ENCODE data around the gene CORO2A. TPM values are rescaled to one million over a fixed set of nuclear protein-coding genes. Genes with fewer than 3 reads are reported as not detected.
"Not testable (repeated sequence)": the region's sequence is repeated elsewhere in the genome, so short reads cannot be mapped to it uniquely, and the experiment has no call there.

CORO2A gene
- total and polyA plus RNA-seq, 5 experiments from 2014 or later, result 5.2 to 11.7 (median 10.0) TPM

DNA sequence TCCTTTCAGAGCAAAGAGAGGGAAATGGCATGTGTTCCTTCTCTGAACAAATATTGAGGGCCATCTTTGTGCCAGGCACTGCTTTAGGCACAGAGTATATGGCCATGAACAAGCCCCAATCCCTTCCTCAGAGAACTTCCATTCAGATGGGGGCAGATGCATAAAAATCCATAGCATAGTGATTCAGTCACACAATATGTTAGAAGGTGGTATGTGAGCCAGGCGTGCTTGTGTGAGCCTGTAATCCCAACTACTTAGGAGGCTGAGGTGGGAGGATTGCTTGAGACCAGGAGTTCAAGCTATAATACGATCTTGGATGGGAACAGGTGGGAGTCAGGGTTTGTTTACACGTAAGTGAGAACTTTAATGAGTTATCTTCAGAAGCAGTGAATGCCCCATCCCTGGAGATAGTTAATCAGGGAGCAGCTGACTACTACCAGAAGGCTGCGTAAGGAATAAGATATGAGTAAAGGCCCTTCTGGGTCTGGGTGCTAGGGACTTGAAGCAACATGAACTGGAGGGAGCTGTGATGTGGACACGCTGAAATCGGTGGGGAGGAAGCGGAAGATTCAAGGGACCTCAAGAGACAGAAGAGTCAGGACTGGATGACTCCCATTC is 108.8 kb downstream of the CORO2A start:
- Mint-ChIP-seq H3K9me3 (no peaks in the 10 kb centered on the region), H3K4me3 (no peak overlapping the region), H3K27me3 (no peaks in the 10 kb centered on the region), H3K4me1 (peaks cover 20 to 60% (median 37%) of the 10 kb centered on the region in 4 donors), H3K27ac (peak overlapping the region; percentile 26 to 85 (median 60)), H3K36me3 (peaks cover 7 to 80% (median 13%) of the 10 kb centered on the region in 3 donors)
- no peak for DNase-seq
- ATAC-seq, result no peak
- POLR2A ChIA-PET, result interaction anchor here (1.2 kb wide), 1 partner anchor 10 kb away, joined by 3 read pairs; no protein-coding TSS in a partner anchor

DNA sequence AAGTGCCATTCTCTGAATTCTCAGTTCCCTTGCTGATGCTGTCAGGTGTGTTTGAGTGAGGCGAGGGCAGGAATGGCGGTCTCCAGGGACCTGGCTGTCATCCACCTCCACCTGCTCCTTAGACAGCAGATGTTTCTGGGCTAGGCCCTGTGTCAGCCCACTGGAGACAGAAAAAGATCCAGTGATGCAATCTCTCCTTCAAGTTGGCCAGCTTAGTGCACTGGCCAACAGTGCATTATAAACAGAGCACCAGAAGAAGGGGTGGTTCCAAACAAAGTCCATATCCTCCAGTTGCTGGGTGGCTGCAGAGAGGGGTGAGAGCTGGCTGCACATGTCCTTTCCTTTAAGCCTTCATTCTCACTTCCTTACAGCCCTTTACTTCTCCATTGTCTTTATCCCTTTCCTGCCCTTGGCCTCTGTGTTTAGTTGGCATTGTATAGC is 109.4 kb downstream of the CORO2A start:
- Mint-ChIP-seq H3K27ac (peak overlapping the region; percentile 48 to 85 (median 71)), H3K4me1 (peaks cover 21 to 63% (median 37%) of the 10 kb centered on the region in 4 donors), H3K27me3 (no peaks in the 10 kb centered on the region), H3K4me3 (no peak overlapping the region), H3K36me3 (peaks cover 7 to 79% (median 15%) of the 10 kb centered on the region in 3 donors), H3K9me3 (no peaks in the 10 kb centered on the region)
- ATAC-seq (no peak), DNase-seq (no peak)
- POLR2A ChIA-PET, result interaction anchor here (0.6 to 1.2 kb wide), 2 partner anchors 11 to 96 kb away, joined by 3 read pairs; no protein-coding TSS in a partner anchor

DNA sequence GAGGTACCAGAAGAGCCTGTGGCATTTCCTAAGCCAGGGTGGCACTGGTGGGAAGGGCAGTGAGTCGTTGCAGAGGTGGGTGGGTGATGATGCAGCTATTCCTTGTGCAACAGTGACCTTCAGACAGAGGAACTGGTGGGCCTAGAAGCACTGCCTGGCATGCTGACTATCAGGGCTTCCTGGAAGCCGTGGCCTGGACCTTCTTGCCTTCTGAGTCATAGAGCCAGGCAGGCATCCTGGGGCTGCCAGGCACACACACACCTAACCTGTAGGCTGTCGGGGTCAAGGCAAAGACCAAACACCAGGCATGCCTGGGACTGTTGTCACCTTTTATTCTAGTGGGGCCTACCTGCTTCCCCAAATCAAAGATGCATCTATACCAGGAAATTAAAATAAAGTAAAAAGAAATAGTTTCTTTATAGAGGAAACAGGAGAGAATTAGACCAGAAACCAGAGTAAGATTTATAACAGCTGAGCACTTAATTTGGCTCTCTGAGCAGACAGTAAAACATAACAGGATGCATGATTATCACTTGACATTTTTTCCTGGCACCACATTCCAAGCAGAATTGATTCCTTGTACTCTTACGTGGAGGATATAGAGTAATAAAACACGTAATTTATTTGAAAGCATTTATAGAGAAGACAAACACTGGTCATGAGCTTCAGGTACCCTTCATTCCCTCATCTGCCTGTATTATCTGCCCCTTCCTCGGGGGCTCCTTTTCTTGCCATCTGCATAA is 110.8 kb downstream of the CORO2A start:
- POLR2A ChIA-PET, result interaction anchor here (0.6 kb wide), 1 partner anchor 23 kb away, joined by 4 read pairs; no protein-coding TSS in a partner anchor
- Mint-ChIP-seq H3K4me1 (peaks cover 18 to 69% (median 39%) of the 10 kb centered on the region in 4 donors), H3K4me3 (no peak overlapping the region), H3K9me3 (no peaks in the 10 kb centered on the region), H3K36me3 (peaks cover 3 to 79% (median 18%) of the 10 kb centered on the region in 3 donors), H3K27me3 (no peaks in the 10 kb centered on the region), H3K27ac (peak overlapping the region; percentile 35 to 93 (median 84))
- DNase-seq (no peak), ATAC-seq (peak; percentile 37 to 52)

DNA sequence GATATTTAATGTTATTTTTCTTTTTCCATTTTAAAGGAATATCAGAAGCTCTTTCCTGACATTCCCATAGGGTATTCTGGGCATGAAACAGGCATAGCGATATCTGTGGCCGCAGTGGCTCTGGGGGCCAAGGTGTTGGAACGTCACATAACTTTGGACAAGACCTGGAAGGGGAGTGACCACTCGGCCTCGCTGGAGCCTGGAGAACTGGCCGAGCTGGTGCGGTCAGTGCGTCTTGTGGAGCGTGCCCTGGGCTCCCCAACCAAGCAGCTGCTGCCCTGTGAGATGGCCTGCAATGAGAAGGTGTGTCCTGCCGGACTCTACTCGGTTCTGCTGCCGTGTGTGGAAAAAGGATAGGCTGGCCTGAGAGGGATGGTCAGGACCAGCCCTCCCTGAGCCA is 111.7 kb downstream of the CORO2A start:
- peak overlapping the region in 9 of 10 donors; percentile 28 to 93 (median 83) for H3K27ac Mint-ChIP-seq
- peaks cover 14 to 69% (median 43%) of the 10 kb centered on the region in 4 donors for H3K4me1 Mint-ChIP-seq
- H3K4me3 Mint-ChIP-seq, result peak overlapping the region in 1 of 10 donors; percentile 6
- POLR2A ChIA-PET, result interaction anchor here (0.8 to 1.1 kb wide), 4 partner anchors 12 to 176 kb away, joined by 3 read pairs; no protein-coding TSS in a partner anchor
- H3K9me3 Mint-ChIP-seq, result no peaks in the 10 kb centered on the region
- H3K36me3 Mint-ChIP-seq, result peaks cover 0 to 72% (median 13%) of the 10 kb centered on the region in 3 donors
- ATAC-seq (no peak), DNase-seq (no peak)
- H3K27me3 Mint-ChIP-seq, result no peaks in the 10 kb centered on the region

DNA sequence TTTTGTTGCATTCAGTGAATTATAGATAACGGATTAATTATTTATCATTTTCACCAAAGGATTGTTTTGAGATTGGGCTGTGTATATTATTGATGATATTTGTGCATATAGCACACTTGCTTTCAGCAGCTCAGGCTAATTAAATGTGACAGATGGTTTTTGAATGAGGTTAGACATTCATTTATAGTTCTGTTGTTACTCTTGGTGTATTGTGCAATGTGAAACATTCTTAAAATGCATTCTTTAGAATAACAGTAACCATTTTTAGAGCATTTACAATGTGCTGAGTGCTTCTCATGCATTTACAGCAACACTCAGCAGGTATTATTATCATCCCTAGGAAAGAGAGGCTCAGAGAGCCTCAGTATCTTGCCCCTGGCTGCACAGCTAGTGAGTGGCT is 112.1 kb downstream of the CORO2A start:
- DNase-seq (no peak), ATAC-seq (no peak)
- Mint-ChIP-seq H3K27me3 (no peaks in the 10 kb centered on the region), H3K27ac (peak overlapping the region in 6 of 10 donors; percentile 4 to 85 (median 38)), H3K9me3 (no peaks in the 10 kb centered on the region), H3K36me3 (peaks cover 0 to 68% (median 13%) of the 10 kb centered on the region in 3 donors), H3K4me3 (no peak overlapping the region), H3K4me1 (peaks cover 14 to 69% (median 46%) of the 10 kb centered on the region in 4 donors)
- POLR2A ChIA-PET, result interaction anchor here (0.8 to 1.1 kb wide), 5 partner anchors 12 to 176 kb away, joined by 3 read pairs; no protein-coding TSS in a partner anchor

DNA sequence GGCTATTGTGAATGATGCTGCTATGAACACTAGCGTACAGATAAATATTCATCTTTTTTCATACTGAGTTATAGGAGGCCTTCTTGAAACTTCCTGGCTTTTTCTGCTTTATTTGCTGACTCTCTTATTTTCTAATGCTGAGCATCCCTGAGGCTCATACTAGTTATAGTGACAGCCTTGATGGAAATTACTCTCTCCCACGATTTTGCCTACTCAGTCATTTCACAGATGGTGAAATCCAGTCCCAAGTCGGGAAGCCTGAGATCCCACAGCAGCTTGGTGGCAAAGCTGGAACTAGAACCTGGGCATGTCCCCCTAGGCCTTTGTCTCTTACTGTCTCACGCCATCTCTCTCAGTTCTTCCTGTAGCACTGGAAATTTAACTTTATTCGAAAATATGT is 113.5 kb downstream of the CORO2A start:
- ATAC-seq, result no peak
- Mint-ChIP-seq H3K4me1 (peaks cover 13 to 75% (median 58%) of the 10 kb centered on the region in 4 donors), H3K36me3 (peaks cover 0 to 56% (median 11%) of the 10 kb centered on the region in 3 donors), H3K4me3 (no peak overlapping the region), H3K27ac (peak overlapping the region in 9 of 10 donors; percentile 56 to 89 (median 76)), H3K9me3 (no peaks in the 10 kb centered on the region), H3K27me3 (no peaks in the 10 kb centered on the region)
- DNase-seq, result no peak
- POLR2A ChIA-PET, result interaction anchor here (1.0 to 2.4 kb wide), 2 partner anchors 23 to 39 kb away, joined by 3 to 11 read pairs; partner anchors contain the start of gene TRIM14

DNA sequence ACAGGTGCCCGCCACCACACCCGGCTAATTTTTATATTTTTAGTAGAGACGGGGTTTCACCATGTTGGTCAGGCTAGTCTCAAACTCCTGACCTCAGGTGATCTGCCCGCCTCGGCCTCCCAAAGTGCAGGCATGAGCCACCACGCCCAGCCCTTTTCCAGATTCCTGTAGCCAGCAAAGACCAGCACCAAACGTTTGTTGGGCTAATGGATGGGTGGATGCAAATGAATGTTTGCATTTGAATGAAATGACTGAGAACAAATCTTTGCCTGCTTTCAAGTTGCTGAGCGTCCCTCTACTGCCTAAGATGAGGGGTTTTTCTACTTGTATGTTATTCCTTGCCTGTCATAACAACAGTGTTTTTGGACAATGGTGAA is 115.9 kb downstream of the CORO2A start:
- POLR2A ChIA-PET, result interaction anchor here (0.6 to 2.9 kb wide), 8 partner anchors 30 to 194 kb away, joined by 3 to 18 read pairs (median 4); partner anchors contain the start of genes CORO2A and TRIM14
- not testable (repeated sequence) for DNase-seq, H3K27me3 Mint-ChIP-seq, ATAC-seq, H3K9me3 Mint-ChIP-seq
- H3K4me3 Mint-ChIP-seq, result peak overlapping the region in 1 of 10 donors; percentile 14
- peaks cover 0 to 34% (median 9%) of the 10 kb centered on the region in 3 donors for H3K36me3 Mint-ChIP-seq
- H3K27ac Mint-ChIP-seq, result peak overlapping the region; percentile 93 to 98 (median 96)
- peaks cover 7 to 52% (median 42%) of the 10 kb centered on the region in 4 donors for H3K4me1 Mint-ChIP-seq

DNA sequence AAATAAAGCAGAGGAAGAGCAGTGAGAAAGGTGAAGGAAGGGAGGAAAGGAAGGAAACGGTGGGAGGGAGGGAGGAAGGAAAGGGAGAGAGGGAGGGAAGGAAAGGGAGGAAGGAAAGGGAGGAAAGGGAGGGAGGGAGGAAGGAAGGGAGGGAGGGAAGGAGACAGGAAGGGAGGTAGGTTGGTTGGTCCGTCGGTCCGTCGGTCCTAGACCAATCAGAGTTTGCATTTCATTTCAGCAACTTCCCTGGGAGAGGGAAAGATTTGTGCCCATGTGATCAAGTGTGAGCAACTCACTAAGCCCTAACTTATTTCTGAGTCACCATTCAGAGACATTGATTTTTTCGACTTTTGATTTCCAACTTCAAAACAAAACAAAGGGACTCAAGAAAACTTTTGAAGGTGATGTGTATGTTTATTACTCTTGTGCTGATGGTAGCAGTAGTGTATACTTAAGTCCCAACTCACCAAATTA is 117.1 kb downstream of the CORO2A start:
- ATAC-seq (peak; percentile 53 to 56), DNase-seq (peak in 1 of 10 donors; percentile 11)
- Mint-ChIP-seq H3K27ac (peak overlapping the region; percentile 93 to 98 (median 96)), H3K27me3 (no peaks in the 10 kb centered on the region), H3K4me3 (peak overlapping the region; percentile 19 to 75 (median 65)), H3K4me1 (peaks cover 5 to 45% (median 36%) of the 10 kb centered on the region in 4 donors), H3K36me3 (peaks cover 0 to 27% (median 9%) of the 10 kb centered on the region in 3 donors), H3K9me3 (no peaks in the 10 kb centered on the region)
- POLR2A ChIA-PET, result interaction anchor here (1.0 to 3.2 kb wide), 6 partner anchors 27 to 181 kb away, joined by 3 to 22 read pairs (median 8); partner anchors contain the start of genes CORO2A, TBC1D2, TRIM14 and TRMO

DNA sequence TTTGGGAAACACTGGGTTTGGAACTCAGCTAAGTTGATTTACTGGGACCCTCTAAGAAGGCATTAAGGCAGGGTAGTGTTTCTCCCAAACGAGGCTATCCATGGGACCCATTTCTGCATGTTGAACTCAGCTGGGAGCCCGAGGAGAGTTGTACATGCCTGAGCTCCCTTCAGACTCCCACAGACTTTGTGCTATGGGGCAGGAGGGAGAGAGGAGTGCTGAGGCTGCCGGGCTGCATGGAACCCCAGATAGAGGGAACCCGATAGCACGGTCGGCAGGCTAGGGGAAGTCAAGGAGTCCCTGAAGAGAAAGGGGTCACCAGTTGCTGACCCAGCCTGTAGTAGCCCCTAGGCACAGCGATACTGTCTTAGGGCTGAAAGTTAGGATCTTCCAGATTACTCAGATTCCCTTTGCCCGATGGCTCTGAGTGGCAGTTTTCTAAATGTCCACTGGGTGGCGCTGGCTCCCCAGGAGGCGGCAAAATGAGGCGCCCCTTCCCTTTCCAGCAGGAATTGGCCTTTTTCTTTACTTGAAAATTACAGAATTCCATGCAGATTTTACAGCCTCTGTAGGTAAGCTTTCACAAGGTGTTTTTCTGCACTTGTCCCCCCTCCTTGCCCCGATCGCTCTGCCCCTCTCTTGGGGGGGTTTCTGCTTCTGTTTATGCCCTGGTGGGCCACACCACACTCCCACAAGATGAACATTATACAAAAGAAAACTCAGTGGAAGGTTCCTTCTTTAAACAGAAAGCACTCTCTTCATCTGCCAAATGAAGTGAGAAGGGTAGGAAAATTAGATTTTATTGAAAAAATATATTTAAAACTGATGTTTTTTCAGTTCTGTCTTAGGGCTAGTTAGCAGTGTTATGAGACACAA is 118.1 kb downstream of the CORO2A start:
- POLR2A ChIA-PET, result interaction anchor here (0.6 to 3.2 kb wide), 9 partner anchors 28 to 189 kb away, joined by 3 to 22 read pairs (median 6); partner anchors contain the start of genes CORO2A, TBC1D2, TRIM14 and TRMO
- no peaks in the 10 kb centered on the region for H3K27me3 Mint-ChIP-seq
- peak overlapping the region in 9 of 10 donors; percentile 52 to 84 (median 66) for H3K4me3 Mint-ChIP-seq
- H3K4me1 Mint-ChIP-seq, result peaks cover 5 to 48% (median 37%) of the 10 kb centered on the region in 4 donors
- ATAC-seq, result no peak
- H3K36me3 Mint-ChIP-seq, result peaks cover 0 to 20% (median 9%) of the 10 kb centered on the region in 3 donors
- H3K27ac Mint-ChIP-seq, result peak overlapping the region; percentile 93 to 98 (median 96)
- H3K9me3 Mint-ChIP-seq, result no peaks in the 10 kb centered on the region
- peak; percentile 46 to 80 (median 69) for DNase-seq

DNA sequence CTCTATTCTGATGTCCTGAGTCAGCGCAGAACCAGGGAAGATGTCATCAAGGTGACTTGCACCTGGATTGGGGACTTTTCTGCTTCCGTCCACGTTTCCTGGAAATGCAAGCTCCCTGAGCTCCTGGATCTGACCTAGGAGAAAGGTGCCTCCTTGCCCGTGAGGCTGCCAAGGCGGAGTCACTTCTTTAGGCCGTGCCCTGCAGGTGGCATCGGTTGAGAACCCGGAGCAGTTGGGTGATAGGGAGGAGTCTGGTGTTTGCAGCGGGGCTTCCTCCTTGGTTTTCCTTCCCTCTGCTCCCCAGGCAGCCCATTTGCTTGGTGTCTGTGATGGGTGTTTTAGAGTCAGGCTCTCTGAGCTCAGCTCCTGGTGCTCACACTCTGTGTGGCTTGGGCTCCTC is 120.7 kb downstream of the CORO2A start:
- Mint-ChIP-seq H3K9me3 (no peaks in the 10 kb centered on the region), H3K4me1 (peaks cover 0 to 34% (median 30%) of the 10 kb centered on the region in 4 donors), H3K36me3 (peaks cover 0 to 11% (median 0%) of the 10 kb centered on the region in 3 donors), H3K27me3 (no peaks in the 10 kb centered on the region), H3K27ac (no peak overlapping the region), H3K4me3 (no peak overlapping the region)
- DNase-seq (no peak), ATAC-seq (no peak)
- POLR2A ChIA-PET, result interaction anchor here (0.8 to 1.2 kb wide), 2 partner anchors 30 to 185 kb away, joined by 3 to 6 read pairs; no protein-coding TSS in a partner anchor

Data from naive thymus-derived CD8-positive, alpha-beta T cell (primary cell).